Measurements from ENCODE around the gene LIF.

Gene LIF

GRCh38 chr22:30262917-30263741 is 16.6 kb upstream of the LIF start:
- peak; percentile 71 for DNase-seq (ENCODE audit: low spot score)

GRCh38 chr22:30262112-30262511 is 15.6 kb upstream of the LIF start:
- no peak for DNase-seq (ENCODE audit: low spot score)

- DNase-seq (ENCODE audit: low spot score), result no peak
Observed at GRCh38 chr22:30261134-30261533, 14.6 kb upstream of the LIF start.

GRCh38 chr22:30260682-30261081 is 14.1 kb upstream of the LIF start:
- no peak for DNase-seq (ENCODE audit: low spot score)

- no peak for DNase-seq (ENCODE audit: low spot score)
Observed at GRCh38 chr22:30260276-30260675, 13.7 kb upstream of the LIF start.

- no peak for DNase-seq (ENCODE audit: low spot score)
Observed at GRCh38 chr22:30254314-30254713, 7.8 kb upstream of the LIF start.

- no peak for DNase-seq (ENCODE audit: low spot score)
Observed at GRCh38 chr22:30253205-30253852, 6.8 kb upstream of the LIF start.

GRCh38 chr22:30252411-30253204 is 6.0 kb upstream of the LIF start:
- DNase-seq (ENCODE audit: low spot score), result no peak

GRCh38 chr22:30251711-30252110 is 5.2 kb upstream of the LIF start:
- DNase-seq (ENCODE audit: low spot score), result no peak

GRCh38 chr22:30250661-30251267 is 4.2 kb upstream of the LIF start:
- no peak for DNase-seq (ENCODE audit: low spot score)

- no peak for DNase-seq (ENCODE audit: low spot score)
Observed at GRCh38 chr22:30250039-30250565, 3.5 kb upstream of the LIF start.

GRCh38 chr22:30249049-30250038 is 2.8 kb upstream of the LIF start:
- DNase-seq (ENCODE audit: low spot score), result no peak

GRCh38 chr22:30248484-30248883 is 1.9 kb upstream of the LIF start:
- no peak for DNase-seq (ENCODE audit: low spot score)

- no peak for DNase-seq (ENCODE audit: low spot score)
Observed at GRCh38 chr22:30247974-30248373, 1.4 kb upstream of the LIF start.

GRCh38 chr22:30247561-30247960 is 1.0 kb upstream of the LIF start:
- DNase-seq (ENCODE audit: low spot score), result no peak

- DNase-seq (ENCODE audit: low spot score), result no peak
Observed at GRCh38 chr22:30246814-30247376, 336 bp upstream of the LIF start.

- DNase-seq (ENCODE audit: low spot score), result no peak
Observed at GRCh38 chr22:30245181-30245984, 1.2 kb downstream of the LIF start.

GRCh38 chr22:30244641-30245040 is 1.9 kb downstream of the LIF start:
- no peak for DNase-seq (ENCODE audit: low spot score)

- no peak for DNase-seq (ENCODE audit: low spot score)
Observed at GRCh38 chr22:30244066-30244465, 2.5 kb downstream of the LIF start.

- DNase-seq (ENCODE audit: low spot score), result no peak
Observed at GRCh38 chr22:30243661-30244060, 2.9 kb downstream of the LIF start.
